ENCODE data around the gene DBF4B.
A peak's percentile ranks its signal among the peaks of the same experiment; 100 is the strongest.
"Not testable (repeated sequence)": the region's sequence is repeated elsewhere in the genome, so short reads cannot be mapped to it uniquely, and the experiment has no call there.

Gene DBF4B, protein sequence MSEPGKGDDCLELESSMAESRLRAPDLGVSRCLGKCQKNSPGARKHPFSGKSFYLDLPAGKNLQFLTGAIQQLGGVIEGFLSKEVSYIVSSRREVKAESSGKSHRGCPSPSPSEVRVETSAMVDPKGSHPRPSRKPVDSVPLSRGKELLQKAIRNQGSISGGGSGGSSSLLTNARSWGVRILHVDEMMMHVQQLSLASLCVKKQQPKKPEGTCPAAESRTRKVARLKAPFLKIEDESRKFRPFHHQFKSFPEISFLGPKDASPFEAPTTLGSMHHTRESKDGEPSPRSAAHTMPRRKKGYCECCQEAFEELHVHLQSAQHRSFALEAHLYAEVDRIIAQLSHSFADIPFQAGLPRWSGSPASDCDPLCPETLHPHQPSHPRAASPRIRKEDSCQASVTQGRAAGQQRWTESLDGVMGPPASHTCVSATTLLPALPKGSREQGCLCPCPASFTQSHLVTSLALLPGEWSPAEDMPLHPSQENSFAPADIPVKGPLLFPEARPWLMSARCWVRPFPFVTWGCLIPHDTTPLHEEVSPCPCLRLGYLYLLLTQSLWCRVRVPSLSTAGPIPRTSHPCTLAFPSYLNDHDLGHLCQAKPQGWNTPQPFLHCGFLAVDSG

DNA sequence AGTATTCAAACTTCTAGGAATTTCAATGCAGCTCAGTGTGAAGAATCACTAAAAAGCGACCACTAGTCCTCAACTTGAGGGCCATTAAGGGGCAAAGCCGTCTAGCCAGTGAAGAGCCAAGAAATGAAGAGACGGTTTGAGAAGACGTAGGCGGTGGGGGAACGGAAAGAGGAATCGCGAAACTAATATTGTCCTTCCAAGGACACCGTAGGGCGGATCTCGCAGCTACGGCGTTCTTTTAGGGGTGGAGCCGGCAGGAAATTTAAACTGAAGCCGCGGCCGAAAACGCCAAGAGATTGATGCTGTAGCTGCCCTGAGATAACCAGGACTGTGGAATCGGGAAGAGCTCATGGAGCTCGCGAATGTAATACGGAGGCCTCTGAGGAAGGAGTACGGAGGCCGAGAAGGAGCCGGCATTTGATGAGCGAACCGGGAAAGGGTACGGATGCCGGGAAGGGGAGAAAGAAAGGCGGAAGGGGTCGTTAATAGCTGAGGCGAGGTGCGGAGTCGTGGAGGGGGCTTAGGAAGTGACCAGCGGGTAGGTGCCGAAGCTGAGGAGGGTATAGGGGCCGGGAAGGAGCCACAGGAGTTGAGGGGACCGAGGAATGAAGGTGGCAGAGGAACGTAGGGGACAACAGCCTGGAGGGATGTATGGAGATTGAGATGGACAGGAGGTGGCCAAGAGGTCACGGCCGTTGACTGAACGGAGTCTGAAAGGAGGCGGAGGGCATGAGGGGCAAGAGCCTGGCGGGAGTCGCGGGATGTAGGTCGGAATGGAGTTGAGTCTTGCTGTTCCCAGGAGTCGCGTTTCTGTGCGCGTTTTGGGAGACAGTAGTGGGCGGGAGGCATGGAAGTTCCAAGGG is at the start of gene DBF4B:
Gene DBF4B (plus strand): TSS at position 265 of the 863 bp plus-strand sequence. CDS start 156 bp downstream, at position 421.
- peak; percentile 64 to 75 for DNase-seq (ENCODE audit: low read depth in 2 of 2)

DNA sequence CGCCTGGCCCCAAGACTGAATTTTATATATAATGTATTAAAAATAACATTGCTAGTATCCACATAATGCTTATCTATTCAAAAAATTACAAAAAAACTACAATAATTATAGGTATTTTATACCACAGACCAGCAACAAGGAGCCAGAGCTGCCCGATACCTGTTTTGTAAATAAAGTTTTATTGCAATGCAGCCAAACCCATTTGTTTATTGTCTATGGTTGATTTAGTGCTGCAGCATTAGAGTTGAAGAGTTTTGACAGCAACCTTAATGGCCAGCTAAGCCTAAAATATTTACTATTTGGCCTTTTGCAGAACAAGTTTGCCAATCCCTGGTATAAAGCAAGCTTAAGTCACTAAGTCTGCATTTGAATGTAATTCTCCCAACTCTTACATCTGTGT is 46.6 kb upstream of the DBF4B start:
- no peak for DNase-seq (ENCODE audit: low read depth in 2 of 2)

DNA sequence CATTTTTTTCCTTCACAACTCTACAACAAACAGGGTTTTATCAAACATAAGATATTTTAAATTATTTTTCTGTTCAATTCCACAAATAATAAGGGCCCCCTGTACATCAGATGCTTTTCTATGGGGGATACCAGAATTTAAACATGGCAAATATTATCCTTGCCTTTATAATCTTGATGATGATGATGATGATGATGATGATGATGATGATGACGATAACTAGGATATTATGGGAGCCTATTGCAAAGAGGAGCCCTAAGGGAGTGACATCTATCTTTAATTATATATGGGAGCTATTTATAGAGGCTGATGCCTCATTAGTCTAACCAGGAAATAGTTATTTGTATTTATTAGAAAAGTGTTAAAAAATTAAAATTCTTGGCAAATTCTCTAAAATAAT is 45.4 kb upstream of the DBF4B start:
- no peak for DNase-seq (ENCODE audit: low read depth in 2 of 2)

DNA sequence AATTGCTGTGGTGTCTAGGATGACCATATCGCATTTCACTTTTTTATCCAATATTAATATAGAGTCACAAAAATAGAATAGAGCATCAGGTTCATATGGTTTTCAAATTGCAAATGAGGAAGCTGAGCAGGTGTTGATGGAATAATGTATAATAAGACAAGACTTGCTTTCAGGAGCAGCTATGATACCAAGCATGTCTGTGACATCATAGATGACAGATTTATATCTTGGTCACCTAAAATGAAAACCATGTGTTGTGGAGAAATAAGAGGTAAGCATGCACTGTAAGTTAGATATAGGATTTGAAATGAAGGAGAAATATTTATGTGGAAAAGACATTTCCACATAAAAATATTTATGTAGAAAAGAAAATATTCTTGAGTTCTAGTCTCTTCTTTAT is 43.6 kb upstream of the DBF4B start:
- DNase-seq (ENCODE audit: low read depth in 2 of 2), result no peak

DNA sequence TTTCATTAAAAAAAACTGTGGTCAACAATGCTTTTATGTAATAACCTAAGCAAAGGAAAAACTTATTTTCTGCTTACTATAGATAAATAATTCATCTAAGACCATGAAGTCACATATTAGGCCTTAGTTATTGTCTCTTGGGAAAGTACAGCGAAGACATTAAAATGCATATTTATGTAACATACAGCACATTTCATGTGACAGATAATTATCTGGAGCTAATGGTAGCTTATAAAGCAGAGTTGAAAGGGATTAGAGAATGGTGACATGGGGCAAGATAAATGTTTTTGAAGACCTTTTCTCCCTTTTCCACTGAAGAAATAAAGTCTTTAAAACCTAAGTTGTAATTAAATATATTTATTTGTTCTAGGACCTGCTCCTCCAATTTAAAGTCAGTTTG is 42.5 kb upstream of the DBF4B start:
- DNase-seq (ENCODE audit: low read depth in 2 of 2), result no peak

DNA sequence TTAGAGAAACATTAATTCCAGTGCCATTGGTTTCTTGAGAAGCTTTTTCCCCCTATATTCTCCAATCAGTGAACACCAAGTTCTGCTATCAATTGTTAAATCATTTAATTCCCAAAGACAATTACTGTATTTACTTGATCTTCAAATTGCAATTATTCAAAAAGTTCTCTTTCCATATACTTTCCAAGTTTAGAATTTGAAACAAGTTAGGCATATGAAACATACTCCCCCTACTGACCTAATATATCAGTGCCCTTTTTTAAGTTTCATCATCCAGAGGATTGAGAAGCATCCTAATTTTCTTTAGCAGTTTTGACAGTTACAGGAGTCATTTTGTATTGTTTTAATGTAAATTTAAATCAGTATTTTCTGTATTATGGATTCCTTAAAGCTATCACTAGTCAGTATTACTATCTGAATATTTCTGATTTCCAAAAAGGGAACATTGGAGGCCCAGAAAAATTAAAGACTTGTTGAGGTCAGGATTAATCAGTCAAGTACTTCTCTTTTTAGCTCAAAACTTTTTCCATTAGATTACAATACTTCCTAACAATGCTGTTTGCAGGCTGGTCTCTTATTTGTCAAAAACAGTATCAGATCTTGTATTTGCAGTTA is 35.9 kb upstream of the DBF4B start:
- no peak for DNase-seq (ENCODE audit: low read depth in 2 of 2)

DNA sequence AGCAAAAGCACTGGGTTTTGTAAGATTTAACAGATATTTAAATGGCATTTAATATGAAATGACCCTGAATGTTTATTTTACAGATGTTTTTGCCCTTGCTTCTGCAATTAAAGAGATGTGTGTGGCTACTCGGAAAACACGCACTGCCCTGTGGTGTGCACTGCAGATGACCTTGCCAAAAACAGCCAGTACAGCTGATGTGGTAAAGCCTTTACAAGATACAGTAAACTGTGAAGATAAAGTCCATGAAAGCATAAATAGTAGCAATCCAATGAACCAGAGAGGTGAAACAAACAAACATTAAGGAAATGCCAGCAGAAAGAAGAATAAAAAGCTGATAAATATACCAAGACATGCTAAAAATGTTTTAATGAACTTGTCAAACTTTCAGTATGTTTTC is 34.6 kb upstream of the DBF4B start:
- DNase-seq (ENCODE audit: low read depth in 2 of 2), result no peak

DNA sequence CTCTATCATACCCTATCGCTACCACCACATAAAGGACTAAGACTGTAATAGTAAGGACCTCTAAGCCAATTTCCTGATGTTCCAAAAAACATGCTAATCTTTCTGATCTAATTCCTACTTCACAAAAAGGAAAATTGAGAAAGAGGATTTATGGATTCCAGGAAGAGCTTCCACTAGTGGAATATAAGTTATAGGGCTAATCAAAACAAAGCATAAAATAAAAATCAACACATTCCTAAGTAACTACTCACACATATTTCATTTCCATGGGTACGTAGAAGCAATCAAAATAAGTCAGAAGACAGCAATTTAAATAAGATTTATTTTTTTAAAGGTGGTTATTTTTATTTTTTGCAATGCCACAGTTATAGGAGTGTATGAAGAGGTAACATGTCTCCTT is 31.3 kb upstream of the DBF4B start:
- DNase-seq (ENCODE audit: low read depth in 2 of 2), result no peak

DNA sequence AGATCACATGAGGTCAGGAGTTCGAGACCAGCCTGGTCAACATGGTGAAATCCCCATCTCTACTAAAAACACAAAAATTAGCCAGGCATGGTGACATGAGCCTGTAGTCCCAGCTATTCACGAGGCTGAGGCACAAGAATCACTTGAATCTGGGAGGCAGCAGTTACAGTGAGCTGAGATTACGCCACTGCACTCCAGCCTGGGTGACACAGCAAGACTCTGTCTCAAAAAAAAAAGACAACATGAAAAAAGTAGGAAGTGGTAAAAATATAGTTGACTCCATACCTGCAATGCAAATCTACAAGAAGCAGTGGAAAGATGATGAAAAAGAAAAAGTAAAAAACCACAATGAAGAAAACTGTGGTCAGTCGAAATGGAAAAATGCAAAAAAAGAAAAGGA is 25.2 kb upstream of the DBF4B start:
- DNase-seq (ENCODE audit: low read depth in 2 of 2), result not testable (repeated sequence)

DNA sequence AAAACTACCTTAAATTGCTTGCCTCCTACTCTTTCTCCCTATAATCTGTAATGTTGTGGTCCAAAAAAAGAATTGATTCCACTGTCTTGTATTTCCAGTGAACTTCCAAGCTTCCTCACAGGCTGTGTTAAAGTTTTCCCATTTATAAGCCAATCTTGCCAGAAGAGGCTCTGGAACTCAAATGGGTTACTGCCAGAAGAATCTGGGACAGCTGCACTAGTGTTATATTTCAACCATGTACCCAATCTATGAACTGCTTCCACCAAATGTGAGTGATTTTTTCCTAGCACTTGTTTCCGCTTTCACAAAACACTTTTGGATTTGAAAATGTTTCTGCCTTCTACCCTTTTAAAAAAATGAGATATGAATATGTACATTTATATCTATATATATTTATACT is 20.7 kb upstream of the DBF4B start:
- DNase-seq (ENCODE audit: low read depth in 2 of 2), result no peak

DNA sequence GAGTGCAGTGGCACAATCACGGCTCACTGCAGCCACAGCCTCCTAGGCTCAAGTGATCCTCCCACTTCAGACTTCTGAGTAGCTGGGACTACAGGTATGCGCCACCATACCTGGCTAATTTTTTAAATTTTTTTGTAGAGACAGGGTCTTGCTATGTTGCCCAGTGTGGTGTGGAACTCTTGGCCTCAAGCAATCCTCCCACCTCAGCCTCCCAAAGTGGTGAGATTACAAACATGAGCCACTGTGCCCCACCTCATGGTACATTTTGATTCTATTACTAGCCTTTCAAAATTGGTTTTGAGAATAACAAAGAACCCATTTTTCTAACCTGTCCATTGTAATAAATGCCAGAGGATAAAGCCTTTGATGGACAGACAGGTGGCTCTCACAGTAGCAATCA is 20.3 kb upstream of the DBF4B start:
- no peak for DNase-seq (ENCODE audit: low read depth in 2 of 2)

DNA sequence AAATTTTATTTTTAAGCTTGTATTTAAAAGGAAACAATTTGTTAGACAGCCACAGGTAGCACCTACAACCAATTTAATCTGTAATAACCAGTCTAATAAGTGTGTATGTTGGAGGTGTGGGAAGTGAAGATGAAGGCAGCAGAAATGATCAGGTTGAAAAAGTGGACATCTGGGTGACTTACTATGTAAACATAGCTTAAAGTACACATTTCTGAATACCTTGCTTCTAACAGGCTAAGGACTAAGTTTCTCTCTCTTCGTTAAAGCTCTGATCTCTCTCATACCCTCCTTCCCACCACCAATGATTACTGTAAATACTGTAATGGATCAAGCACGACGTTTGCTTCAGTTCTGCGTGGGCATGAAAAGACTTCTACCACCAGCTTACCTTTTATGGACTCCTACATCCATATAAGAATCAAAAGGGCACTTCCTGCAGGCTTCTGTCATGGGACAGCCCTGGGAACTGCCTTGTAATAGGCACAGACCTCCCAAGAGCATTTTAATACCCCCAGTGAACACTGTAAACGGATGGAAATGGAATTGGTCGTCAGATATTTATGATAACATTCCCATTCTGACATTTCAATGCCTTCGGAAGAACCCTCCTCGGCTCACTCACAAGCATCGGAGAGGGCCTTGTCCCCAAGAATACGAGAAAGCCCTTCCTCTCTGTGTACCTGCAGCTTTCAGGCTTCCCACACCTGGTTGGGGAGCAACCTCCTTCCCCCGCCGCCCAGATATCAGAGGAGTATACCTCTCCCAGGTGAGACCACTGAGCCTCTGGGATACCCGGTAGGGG is 19.6 kb upstream of the DBF4B start:
- DNase-seq (ENCODE audit: low read depth in 2 of 2), result no peak

DNA sequence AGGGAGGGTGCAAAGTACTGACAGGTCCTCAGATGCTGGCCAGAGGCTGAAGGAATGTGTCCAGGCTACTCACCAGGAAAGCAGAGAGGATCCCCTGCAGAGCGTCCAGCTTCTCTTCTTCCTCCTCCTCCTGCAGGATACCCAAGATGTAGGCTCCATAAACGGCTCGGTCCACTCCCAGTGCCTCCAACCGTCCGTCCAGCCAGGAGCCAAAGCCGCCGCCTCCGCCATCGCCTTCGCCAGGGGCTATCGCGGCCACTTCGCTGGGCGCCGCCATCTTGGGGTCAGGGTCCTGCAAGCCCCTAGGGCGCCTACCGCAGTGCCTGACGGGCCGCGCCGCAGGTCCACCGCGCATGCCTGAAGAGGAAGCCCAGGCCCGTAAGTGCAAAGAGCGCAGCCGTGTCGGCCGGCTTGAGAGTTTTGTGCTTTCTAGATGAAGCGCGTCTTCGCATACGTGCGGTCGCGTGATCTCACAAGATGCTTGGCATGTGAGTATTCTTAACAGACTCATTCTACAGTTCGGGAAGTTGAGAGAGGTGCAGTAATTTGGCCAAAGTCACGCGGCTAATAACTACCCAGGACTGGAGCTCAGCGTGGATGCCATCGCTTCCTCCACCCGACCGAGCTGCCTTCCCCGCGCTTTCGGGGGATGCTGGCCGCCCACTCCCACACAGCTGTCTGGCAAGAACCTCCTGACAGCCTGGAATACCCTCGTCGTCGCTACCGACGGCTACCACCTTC is 18.8 kb upstream of the DBF4B start, which contains the start of gene CCDC43:
Gene CCDC43 (minus strand): TSS at position 300 of the 741 bp plus-strand sequence. CDS start 23 bp downstream, at position 277.
- DNase-seq (ENCODE audit: low read depth in 2 of 2), result peak; percentile 82 to 84

DNA sequence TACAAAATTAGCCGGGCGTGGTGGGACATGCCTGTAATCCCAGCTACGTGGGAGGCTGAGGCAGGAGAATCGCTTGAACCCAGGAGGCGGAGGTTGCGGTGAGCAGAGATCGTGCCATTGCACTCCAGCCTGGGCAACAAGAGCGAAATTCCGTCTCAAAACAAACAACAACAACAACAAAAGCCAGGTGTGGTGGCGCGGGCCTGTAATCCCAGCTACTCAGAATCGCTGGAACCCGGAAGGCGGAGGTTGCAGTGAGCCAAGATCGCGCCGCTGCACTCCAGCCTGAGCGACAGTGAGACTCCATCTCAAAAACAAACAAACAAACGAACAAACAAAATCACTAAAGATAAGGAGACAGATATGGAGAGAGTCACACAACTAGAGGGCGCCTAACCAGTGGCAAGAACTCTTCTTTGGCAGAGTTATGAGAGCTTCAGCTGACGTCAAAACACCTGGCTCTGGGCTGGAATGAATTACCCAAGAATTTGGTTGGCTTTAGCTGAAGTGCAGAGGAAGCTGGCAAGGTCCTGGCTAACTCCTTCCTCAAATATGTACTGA is 17.6 kb upstream of the DBF4B start:
- not testable (repeated sequence) for DNase-seq (ENCODE audit: low read depth in 2 of 2)

DNA sequence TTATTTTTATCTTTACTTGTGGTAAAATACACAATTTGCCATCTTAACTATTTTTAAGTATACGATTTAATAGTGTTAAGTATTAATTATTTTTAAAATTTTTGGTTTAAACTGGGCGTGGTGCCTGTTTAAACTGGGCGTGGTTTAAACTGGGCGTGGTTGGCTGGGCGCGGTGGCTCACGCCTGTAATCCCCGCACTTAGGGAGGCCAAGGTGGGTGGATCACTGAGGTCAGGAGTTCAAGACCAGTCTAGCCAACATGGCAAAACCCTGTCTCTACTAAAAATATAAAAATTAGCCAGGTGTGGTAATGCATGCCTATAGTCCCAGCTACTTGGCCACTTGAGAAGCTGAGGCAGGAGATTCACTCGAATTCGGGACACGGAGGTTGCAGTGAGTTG is 14.9 kb upstream of the DBF4B start:
- DNase-seq (ENCODE audit: low read depth in 2 of 2), result no peak

DNA sequence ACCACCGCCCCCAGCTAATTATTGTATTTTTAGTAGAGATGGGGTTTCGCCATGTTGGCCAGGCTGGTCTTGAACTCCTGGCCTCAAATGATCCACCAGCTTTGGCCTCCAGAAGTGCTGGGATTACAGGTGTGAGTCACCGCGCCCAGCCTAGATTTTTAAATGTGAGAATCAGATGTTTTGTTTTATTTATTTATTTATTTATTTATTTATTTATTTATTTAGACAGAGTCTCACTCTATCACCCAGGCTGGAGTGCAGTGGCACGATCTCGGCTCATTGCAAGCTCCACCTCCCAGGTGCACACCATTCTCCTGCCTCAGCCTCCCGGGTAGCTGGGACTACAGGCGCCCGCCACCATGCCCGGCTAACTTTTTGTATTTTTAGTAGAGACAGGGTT is 8.2 kb upstream of the DBF4B start:
- DNase-seq (ENCODE audit: low read depth in 2 of 2), result not testable (repeated sequence)

DNA sequence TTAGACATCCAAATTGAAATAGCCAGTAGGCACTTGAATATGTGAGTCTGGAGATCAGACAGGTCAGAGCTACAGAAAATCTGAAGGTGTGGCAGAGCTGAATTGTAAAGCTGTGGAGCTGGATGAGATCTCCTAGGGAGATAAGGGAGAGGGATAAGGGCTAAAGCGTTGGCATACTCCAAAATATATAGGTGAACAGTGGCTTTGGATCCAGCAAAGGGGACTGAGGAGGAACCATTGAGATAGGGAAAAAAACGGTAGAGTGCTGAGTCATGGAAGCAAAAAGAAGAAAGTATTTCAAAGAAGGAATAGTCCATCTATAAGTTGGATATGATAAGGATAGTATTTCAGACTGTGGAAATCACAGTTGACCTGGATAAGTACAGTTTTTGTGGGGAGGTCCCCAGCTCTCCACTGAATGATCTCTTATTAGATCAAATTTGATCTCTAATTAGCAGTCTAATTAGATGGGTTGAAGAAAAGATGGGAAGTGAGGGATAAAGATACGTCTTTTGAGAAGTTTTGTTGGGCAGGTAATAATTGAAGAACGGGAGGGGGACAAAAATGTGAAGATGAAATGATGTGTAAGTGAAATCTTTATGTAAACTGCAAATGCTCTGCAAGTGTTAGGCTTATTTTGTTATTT is 587 bp upstream of the DBF4B start:
- DNase-seq (ENCODE audit: low read depth in 2 of 2), result no peak

DNA sequence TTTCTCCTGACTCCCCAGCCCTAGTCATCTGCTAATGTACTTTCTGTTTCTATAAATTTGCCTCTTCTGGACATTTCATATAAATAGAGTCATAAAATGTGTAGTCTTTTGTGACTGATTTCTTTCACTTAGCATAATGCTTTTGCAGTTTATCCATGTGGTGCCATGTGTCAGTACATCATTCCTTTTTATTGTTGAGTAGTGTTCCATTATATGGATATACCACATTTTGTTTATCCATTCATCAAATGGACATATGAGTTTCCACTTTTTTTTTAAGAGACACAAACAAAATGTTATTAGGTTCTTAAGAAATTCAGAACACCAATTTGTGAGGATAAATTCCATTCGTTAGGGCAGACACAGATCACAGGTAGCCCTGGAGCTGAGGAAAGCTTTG is 11.0 kb downstream of the DBF4B start:
- DNase-seq (ENCODE audit: low read depth in 2 of 2), result no peak

DNA sequence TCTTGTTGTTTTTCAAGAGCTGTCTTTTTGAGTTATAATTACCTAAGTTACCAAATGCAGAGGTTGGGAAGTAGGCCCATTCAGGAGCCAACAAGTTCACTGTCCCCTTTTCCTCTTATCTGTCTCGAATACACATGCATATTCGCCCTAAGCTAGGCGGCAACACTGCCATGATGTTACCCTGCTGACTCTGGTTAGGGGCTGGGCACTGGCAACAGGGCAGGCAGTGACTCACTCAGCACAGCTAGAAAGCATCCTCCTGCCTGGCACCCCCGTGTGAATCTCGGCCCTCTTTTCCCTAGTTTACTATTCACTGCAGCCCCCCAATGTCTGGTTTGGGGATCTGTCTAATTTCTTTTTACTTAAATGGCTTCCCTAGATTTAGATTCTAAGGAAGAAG is 13.8 kb downstream of the DBF4B start:
- DNase-seq (ENCODE audit: low read depth in 2 of 2), result no peak

DNA sequence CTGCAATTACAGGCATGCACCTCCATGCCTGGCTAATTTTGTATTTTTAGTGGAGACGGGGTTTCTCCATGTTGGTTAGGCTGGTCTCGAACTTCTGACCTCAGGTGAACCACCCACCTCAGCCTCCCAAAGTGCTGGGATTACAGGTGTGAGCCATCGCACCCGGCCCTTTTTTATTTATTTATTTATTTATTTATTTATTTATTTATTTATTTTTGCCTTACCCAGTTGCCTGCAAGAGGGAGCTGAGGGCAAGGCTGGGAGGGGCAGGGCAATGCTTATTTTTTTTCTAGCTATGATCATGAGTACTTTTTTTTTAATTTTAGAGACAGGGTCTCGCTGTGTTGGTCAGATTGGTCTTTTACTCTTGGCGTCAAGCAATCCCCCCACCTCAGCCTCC is 17.7 kb downstream of the DBF4B start:
- DNase-seq (ENCODE audit: low read depth in 2 of 2), result not testable (repeated sequence)

All from activated CD8-positive, alpha-beta memory T cell treated with anti-CD3 and anti-CD28 coated beads for 4 hours (primary cell).